Mesodermal cell (in vitro differentiated cells): ENCODE measurements around the gene MYPOP. TPM values are rescaled to one million over a fixed set of nuclear protein-coding genes. Genes with fewer than 3 reads are reported as not detected.
A peak's percentile ranks its signal among the peaks of the same experiment; 100 is the strongest.

Source experiments
- H3K27ac ChIP-seq: 2 replicates; pipeline ENCODE4 v1.7.0; 2013; ENCODE audit warnings: mild to moderate bottlenecking, low read depth, low read length, moderate library complexity; ENCODE audit not compliant: severe bottlenecking
- H3K36me3 ChIP-seq: 2 replicates; pipeline ENCODE4 v1.7.1; 2013; ENCODE audit warnings: mild to moderate bottlenecking, low read length, moderate library complexity; ENCODE audit not compliant: control insufficient read depth, insufficient read depth
- H3K4me1 ChIP-seq: one replicate; pipeline ENCODE4 v1.7.1; 2013; ENCODE audit warnings: mild to moderate bottlenecking, low read length; ENCODE audit not compliant: insufficient read depth, control insufficient read depth, poor library complexity, severe bottlenecking
- H3K4me3 ChIP-seq: 2 replicates; pipeline ENCODE4 v1.7.0; 2013; ENCODE audit warnings: low read length, control low read depth, mild to moderate bottlenecking; ENCODE audit not compliant: insufficient read depth, poor library complexity, severe bottlenecking; ENCODE audit errors: extremely low read depth
- H3K9me3 ChIP-seq: 2 replicates; pipeline ENCODE4 v1.7.1; 2013; ENCODE audit warnings: mild to moderate bottlenecking, low read length, moderate library complexity; ENCODE audit not compliant: control insufficient read depth
- WGBS, 2 experiments: methylation state at CpG; one replicate each; pipeline ENCODE4 v1.1.5; 2013; ENCODE audit warnings: missing lambda C conversion rate in 2 of 2; ENCODE audit not compliant: insufficient coverage in 2 of 2; 5-methylcytosine and 5-hydroxymethylcytosine counted together
- polyA plus RNA-seq, 2 experiments: library from polyadenylated mRNA; stranded (reverse); fragments of 50-300 nt; gene quantifications; one replicate each; pipeline ENCODE4 v1.2.3, GENCODE V29; 2013

The MYPOP gene
- polyA plus RNA-seq (2013, experiment 1 of 2) = 12.1 TPM
- polyA plus RNA-seq (2013, experiment 2 of 2) = 9.0 TPM

DNA sequence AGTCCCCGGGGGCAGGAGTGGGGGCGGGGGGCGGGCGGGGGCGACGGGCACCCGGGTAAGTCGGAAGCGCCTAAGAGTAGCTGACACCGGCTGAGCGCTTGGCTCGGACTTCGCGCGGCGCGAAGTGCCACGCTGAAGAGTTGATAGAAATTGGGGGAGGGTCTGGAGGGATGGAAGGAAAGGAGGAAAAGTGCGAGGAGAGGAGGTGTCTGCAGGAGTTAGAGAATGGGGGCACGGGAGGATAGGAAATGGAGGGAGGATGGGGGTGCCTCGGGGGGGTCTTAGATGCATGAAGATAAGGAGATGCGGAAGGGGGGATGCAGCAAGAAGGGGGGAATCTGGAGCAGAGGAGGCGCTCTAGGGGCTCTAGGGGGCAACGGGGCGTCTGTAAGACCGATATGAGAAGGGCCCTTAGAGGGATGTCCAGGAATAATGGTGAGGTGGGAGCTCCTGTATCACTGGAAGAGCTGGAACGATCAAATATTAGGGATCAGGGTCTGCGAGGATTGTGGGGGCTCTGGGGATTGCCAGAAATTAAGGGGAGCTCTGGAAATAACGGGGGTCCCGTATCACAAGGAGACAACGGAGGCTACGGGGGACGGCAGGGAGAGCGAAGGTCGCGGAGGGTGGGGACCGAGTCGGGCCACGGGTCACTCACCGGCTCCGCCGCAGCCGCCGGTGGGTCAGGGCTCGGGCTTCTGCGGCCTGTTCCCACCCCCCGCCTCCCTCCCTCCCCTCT is at the start of gene MYPOP:
Gene MYPOP (minus strand): TSS at position 702 of the 739 bp plus-strand sequence. CDS start 840 bp downstream, outside the sequence.
- H3K36me3 ChIP-seq = peaks cover 32% of the 10 kb centered on the region
- WGBS, 2 experiments = 0 to 1% methylated on average over 34 to 42 of the region's 47 CpGs
- H3K4me3 ChIP-seq = peak within 1 kb of the TSS; percentile 77
- no peaks in the 10 kb centered on the region for H3K9me3 ChIP-seq
- peak within 1 kb of the TSS; percentile 69 for H3K27ac ChIP-seq
- H3K4me1 ChIP-seq = peaks cover 6% of the 10 kb centered on the region

- WGBS, 2 experiments = 100% methylated on average over 1 of the region's 1 CpG
- Histone ChIP-seq H3K9me3 (no peaks in the 10 kb centered on the region), H3K27ac (no peak overlapping the region), H3K36me3 (no peaks in the 10 kb centered on the region), H3K4me1 (peaks cover 3% of the 10 kb centered on the region), H3K4me3 (no peak overlapping the region)
Observed at GRCh38 chr19:45947926-45948325, 45.5 kb upstream of the MYPOP start.

DNA sequence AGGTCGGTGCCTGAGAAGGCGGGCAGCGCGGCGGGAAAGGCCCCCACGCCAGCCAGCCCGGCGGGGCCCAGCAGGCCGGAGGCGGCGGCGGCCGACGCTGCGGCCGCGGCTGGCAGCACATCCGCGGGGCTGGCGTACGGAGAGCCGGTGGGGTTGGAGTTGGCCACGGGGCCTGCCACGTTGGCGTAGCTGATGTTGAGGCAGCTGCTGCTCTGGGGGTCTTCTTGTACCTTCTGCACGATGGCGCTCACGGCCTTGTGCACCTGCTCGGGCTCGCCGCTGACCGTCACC is 38.0 kb upstream of the MYPOP start:
- H3K4me3 ChIP-seq = no peak overlapping the region
- no peaks in the 10 kb centered on the region for H3K36me3 ChIP-seq
- WGBS, 2 experiments = 95% methylated on average over 28 to 32 of the region's 32 CpGs
- no peak overlapping the region for H3K27ac ChIP-seq
- H3K9me3 ChIP-seq = no peaks in the 10 kb centered on the region
- H3K4me1 ChIP-seq = no peaks in the 10 kb centered on the region

DNA sequence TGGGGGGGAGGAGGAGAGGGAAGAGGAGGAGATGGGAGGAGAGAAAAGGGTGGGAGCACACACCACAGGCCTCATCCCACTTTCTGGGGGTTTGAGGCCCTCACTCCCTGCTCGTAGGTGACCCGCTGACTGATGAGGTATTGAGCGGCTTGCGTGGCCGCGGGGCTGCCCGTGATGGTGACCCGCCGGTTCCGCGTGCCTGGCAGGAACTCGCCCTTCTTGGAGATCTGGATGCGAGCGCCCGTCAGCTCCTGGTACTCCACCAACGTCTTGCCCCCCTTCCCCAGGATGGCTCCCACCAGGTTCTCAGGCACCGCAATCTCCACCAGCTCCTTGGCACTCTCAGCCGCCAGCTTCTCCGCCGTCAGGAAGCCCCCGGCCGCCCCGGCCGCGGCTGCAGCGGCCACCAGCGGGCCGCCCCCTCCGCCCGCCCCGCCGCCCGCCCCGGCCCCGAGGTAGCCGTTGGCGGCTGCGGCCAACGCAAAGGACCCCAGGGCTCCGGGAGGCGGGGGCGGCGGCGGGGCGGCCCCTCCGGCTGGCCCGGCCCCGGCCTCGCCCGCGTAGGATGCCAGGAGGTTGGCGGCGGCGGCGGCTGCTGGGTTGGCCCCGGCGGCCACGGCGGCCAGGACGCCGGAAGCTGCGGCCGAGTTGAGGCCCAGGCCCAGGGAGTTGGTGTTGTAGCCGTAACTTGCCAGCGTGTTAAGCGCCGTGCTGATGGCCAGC is 37.5 kb upstream of the MYPOP start:
- Histone ChIP-seq H3K27ac (no peak overlapping the region), H3K4me3 (no peak overlapping the region), H3K36me3 (no peaks in the 10 kb centered on the region), H3K9me3 (no peaks in the 10 kb centered on the region), H3K4me1 (no peaks in the 10 kb centered on the region)
- WGBS, 2 experiments = 95 to 97% methylated on average over 42 to 62 of the region's 67 CpGs

DNA sequence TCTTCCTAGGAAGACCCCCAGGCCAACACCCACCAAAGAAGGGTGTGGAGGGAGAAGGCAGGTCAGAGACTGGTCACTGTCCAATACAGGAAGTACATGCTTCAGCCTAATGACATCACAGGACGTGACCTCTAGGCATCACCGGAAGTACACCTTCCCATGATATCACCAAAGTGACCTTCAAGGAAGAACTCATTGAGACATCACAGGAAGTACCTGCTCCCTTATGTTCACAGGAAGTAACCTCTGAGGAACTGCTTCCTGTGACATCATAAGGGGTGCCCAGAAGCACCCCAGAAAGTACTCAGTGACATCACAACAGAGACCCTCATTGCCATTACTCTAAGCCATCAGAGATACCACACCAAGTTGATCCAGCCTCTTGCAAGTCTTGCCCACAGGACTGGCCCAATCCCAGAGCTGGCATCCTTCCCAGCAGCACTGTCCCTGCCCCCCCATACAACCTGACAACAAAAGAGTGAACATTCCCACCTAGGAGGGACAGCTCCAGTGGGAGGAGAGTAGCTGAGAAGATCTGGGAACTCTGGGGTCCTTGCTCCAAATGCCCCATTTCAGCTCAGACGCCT is 36.4 kb upstream of the MYPOP start:
- Histone ChIP-seq H3K36me3 (no peaks in the 10 kb centered on the region), H3K4me1 (no peaks in the 10 kb centered on the region), H3K27ac (no peak overlapping the region), H3K9me3 (no peaks in the 10 kb centered on the region), H3K4me3 (no peak overlapping the region)
- 83 to 100% methylated on average over 2 of the region's 3 CpGs for WGBS, 2 experiments

- Histone ChIP-seq H3K36me3 (no peaks in the 10 kb centered on the region), H3K27ac (no peak overlapping the region), H3K4me3 (no peak overlapping the region), H3K9me3 (no peaks in the 10 kb centered on the region), H3K4me1 (no peaks in the 10 kb centered on the region)
- 84 to 88% methylated on average over 19 of the region's 19 CpGs for WGBS, 2 experiments
Observed at GRCh38 chr19:45935267-45935666, 32.9 kb upstream of the MYPOP start.

DNA sequence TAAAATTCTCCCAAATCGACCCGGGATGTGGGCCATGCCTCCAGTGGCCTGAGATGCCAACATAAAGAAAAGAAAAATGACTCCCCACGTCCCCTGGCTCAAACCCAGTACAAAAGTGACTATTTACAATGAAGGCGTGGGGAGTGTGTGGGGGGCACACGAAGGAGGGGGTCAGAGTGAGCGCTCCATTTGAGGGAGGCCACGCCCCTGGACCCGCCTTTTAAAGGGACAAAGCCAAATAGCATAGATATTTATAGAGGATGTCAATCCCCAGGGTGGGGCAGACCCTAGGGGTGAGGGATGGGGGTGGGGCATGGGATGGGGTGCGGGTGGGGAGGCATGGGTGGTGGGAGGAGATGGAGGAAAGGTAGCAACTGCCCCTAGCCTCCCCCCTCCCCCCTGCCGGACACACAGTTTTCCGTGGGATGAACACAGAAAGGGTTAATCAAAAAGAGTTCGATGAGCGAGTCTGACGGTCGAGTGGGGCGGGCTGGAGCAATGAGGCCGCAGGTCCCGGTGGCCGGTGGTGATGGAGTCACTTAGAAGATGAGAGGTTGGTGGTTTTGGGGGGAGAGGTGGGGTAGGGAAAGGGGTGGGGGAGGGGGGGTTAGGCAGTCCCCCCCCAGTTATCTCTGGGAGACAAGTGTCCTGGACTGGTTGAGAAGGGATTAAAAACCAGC is 32.3 kb upstream of the MYPOP start:
- H3K36me3 ChIP-seq = no peaks in the 10 kb centered on the region
- WGBS, 2 experiments = 53 to 61% methylated on average over 6 to 8 of the region's 19 CpGs
- H3K4me3 ChIP-seq = no peak overlapping the region
- no peaks in the 10 kb centered on the region for H3K4me1 ChIP-seq
- no peak overlapping the region for H3K27ac ChIP-seq
- no peaks in the 10 kb centered on the region for H3K9me3 ChIP-seq

GRCh38 chr19:45933759-45934158 is 31.3 kb upstream of the MYPOP start:
- 87 to 88% methylated on average over 6 of the region's 9 CpGs for WGBS, 2 experiments
- H3K4me3 ChIP-seq = no peak overlapping the region
- H3K4me1 ChIP-seq = no peaks in the 10 kb centered on the region
- no peaks in the 10 kb centered on the region for H3K36me3 ChIP-seq
- no peaks in the 10 kb centered on the region for H3K9me3 ChIP-seq
- H3K27ac ChIP-seq = no peak overlapping the region

- Histone ChIP-seq H3K4me1 (peaks cover 3% of the 10 kb centered on the region), H3K9me3 (no peaks in the 10 kb centered on the region)
- WGBS, 2 experiments = 63 to 70% methylated on average over 2 to 3 of the region's 3 CpGs
Observed at GRCh38 chr19:45931055-45931454, 28.6 kb upstream of the MYPOP start.

DNA sequence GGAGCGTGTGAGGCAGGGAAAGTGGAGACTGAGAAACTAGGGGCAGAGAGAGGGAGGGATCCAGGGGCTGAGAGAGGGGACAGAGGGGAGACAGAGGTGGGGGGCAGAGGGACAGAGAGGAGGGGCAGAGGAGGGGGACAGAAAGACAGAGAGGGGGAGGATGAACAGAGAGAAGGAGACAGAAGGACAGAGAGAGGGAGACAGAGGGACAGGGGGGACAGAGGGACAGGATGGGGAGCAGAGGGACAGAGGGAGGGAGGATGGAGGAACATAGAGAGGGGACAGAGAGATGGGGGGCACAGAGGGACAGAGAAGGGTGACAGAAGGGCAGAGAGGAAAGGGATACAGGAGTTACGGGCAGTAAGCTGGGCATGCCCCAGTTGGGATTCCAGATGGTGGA is 26.8 kb upstream of the MYPOP start:
- Histone ChIP-seq H3K4me3 (no peak overlapping the region), H3K4me1 (peaks cover 3% of the 10 kb centered on the region), H3K36me3 (no peaks in the 10 kb centered on the region), H3K27ac (no peak overlapping the region), H3K9me3 (no peaks in the 10 kb centered on the region)
- WGBS, 2 experiments = 90 to 100% methylated on average over 2 of the region's 2 CpGs

More at GRCh38 chr19:45931055-45931454, 28.6 kb upstream of the MYPOP start:
- Histone ChIP-seq H3K36me3 (no peaks in the 10 kb centered on the region), H3K4me3 (no peak overlapping the region), H3K27ac (no peak overlapping the region)
